GM23338 (cell line): ENCODE measurements around the gene CORO2A.

Source experiments
- CREB1 ChIP-seq: fragments of 250-450 bp; sonication (Bioruptor Pico); IDR thresholded peaks from 2 replicates; pipeline ENCODE4 v1.5.0; 2020; ENCODE audit warnings: low read depth, mild to moderate bottlenecking, moderate library complexity
- CTCF ChIP-seq, 2 experiments: fragments of 200-600 bp in 1 of 2; sonication (generic) in 1 of 2; conservative IDR thresholded peaks; 2 replicates each; pipeline versions ENCODE4 v1.5.1 to v1.6.1; 2016 to 2017; ENCODE audit warnings: antibody characterized with exemption in 2 of 2, low read depth in 2 of 2, mild to moderate bottlenecking in 2 of 2, moderate library complexity in 1 of 2
- ETS1 ChIP-seq: IDR thresholded peaks from 2 replicates; pipeline ENCODE4 v1.6.1; 2016; ENCODE audit warnings: antibody characterized with exemption
- EZH2 ChIP-seq: fragments of 200-600 bp; sonication (generic); IDR thresholded peaks from one replicate; pipeline ENCODE4 v1.8.0; 2017; ENCODE audit warnings: antibody characterized with exemption, mild to moderate bottlenecking, low read depth; ENCODE audit not compliant: unreplicated experiment
- EZH2phosphoT487 ChIP-seq: fragments of 200-600 bp; sonication (generic); IDR thresholded peaks from one replicate; pipeline ENCODE4 v1.8.1; 2018; ENCODE audit warnings: antibody characterized with exemption; ENCODE audit not compliant: unreplicated experiment
- JUNB ChIP-seq: IDR thresholded peaks from one replicate; pipeline ENCODE4 v1.6.1; 2016; ENCODE audit warnings: antibody characterized with exemption; ENCODE audit not compliant: unreplicated experiment
- NANOG ChIP-seq: IDR thresholded peaks from 2 replicates; pipeline ENCODE4 v1.6.1; 2016; ENCODE audit warnings: antibody characterized with exemption, borderline replicate concordance
- POLR2AphosphoS5 ChIP-seq: IDR thresholded peaks from 2 replicates; pipeline ENCODE4 v1.6.1; 2016; ENCODE audit warnings: antibody characterized with exemption, low read depth
- TF ChIP-seq, protein P1 (sequence below): IDR thresholded peaks from one replicate; pipeline ENCODE4 v1.6.1; 2018; ENCODE audit warnings: antibody characterized with exemption; ENCODE audit not compliant: unreplicated experiment

DNA sequence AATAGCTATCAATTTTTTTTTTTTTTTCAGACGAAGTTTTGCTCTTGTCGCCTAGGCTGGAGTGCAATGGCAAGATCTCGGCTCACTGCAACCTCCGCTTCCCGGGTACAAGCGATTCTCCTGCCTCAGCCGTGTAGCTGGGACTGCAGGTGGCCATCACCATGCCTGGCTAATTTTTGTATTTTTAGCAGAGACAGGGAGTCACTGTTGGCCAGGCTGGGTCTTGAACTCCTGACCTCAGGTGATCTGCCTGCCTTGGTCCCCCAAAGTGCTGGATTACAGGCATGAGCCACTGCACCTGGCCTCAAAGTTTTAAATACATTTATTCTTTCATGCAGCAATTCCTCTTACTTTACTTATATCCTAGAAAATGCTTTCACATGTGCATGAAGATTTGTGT, 91.0 kb downstream of the CORO2A start:
- TF ChIP-seq EZH2 (no peak), CTCF (conservative IDR thresholded peaks at IDR 0.05; ENCODE audit: low read depth in 2 of 2) (no peak), CREB1 (CRISPR knock-in tag) (no peak), EZH2phosphoT487 (no peak), POLR2AphosphoS5 (no peak), NANOG (no peak), JUNB (no peak), ETS1 (no peak)
- TF ChIP-seq, protein P1, sequence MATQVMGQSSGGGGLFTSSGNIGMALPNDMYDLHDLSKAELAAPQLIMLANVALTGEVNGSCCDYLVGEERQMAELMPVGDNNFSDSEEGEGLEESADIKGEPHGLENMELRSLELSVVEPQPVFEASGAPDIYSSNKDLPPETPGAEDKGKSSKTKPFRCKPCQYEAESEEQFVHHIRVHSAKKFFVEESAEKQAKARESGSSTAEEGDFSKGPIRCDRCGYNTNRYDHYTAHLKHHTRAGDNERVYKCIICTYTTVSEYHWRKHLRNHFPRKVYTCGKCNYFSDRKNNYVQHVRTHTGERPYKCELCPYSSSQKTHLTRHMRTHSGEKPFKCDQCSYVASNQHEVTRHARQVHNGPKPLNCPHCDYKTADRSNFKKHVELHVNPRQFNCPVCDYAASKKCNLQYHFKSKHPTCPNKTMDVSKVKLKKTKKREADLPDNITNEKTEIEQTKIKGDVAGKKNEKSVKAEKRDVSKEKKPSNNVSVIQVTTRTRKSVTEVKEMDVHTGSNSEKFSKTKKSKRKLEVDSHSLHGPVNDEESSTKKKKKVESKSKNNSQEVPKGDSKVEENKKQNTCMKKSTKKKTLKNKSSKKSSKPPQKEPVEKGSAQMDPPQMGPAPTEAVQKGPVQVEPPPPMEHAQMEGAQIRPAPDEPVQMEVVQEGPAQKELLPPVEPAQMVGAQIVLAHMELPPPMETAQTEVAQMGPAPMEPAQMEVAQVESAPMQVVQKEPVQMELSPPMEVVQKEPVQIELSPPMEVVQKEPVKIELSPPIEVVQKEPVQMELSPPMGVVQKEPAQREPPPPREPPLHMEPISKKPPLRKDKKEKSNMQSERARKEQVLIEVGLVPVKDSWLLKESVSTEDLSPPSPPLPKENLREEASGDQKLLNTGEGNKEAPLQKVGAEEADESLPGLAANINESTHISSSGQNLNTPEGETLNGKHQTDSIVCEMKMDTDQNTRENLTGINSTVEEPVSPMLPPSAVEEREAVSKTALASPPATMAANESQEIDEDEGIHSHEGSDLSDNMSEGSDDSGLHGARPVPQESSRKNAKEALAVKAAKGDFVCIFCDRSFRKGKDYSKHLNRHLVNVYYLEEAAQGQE: no peak
